ENCODE measurements around the gene RASSF5.

RASSF5 gene

GRCh38 chr1:206547104-206547503 lies 39.8 kb downstream of the RASSF5 start:
- no peak for DNase-seq (ENCODE audit: low read depth in 2 of 2)

GRCh38 chr1:206550446-206550845 lies 43.1 kb downstream of the RASSF5 start:
- no peak for DNase-seq (ENCODE audit: low read depth in 2 of 2)

- no peak for DNase-seq (ENCODE audit: low read depth in 2 of 2)
Observed at GRCh38 chr1:206551296-206551985, 44.1 kb downstream of the RASSF5 start.

- peak in 1 of 2 donors; percentile 55 for DNase-seq (ENCODE audit: low read depth in 2 of 2)
Observed at GRCh38 chr1:206551986-206552326, 44.6 kb downstream of the RASSF5 start.

- DNase-seq (ENCODE audit: low read depth in 2 of 2) = no peak
Observed at GRCh38 chr1:206554211-206554610, 46.9 kb downstream of the RASSF5 start.

- DNase-seq (ENCODE audit: low read depth in 2 of 2) = no peak
Observed at GRCh38 chr1:206554701-206555472, 47.6 kb downstream of the RASSF5 start.

GRCh38 chr1:206555473-206555935 lies 48.2 kb downstream of the RASSF5 start:
- no peak for DNase-seq (ENCODE audit: low read depth in 2 of 2)

- no peak for DNase-seq (ENCODE audit: low read depth in 2 of 2)
Observed at GRCh38 chr1:206556047-206556749, 48.9 kb downstream of the RASSF5 start.

GRCh38 chr1:206556750-206557635 lies 49.7 kb downstream of the RASSF5 start:
- peak; percentile 82 to 88 for DNase-seq (ENCODE audit: low read depth in 2 of 2)

GRCh38 chr1:206557636-206558473 lies 50.5 kb downstream of the RASSF5 start:
- no peak for DNase-seq (ENCODE audit: low read depth in 2 of 2)

- no peak for DNase-seq (ENCODE audit: low read depth in 2 of 2)
Observed at GRCh38 chr1:206558794-206559671, 51.7 kb downstream of the RASSF5 start.

- DNase-seq (ENCODE audit: low read depth in 2 of 2) = no peak
Observed at GRCh38 chr1:206559672-206559995, 52.3 kb downstream of the RASSF5 start.

- DNase-seq (ENCODE audit: low read depth in 2 of 2) = no peak
Observed at GRCh38 chr1:206560007-206560716, 52.8 kb downstream of the RASSF5 start.

- DNase-seq (ENCODE audit: low read depth in 2 of 2) = no peak
Observed at GRCh38 chr1:206563367-206564207, 56.3 kb downstream of the RASSF5 start.

GRCh38 chr1:206565995-206566394 lies 58.7 kb downstream of the RASSF5 start:
- DNase-seq (ENCODE audit: low read depth in 2 of 2) = no peak

GRCh38 chr1:206566999-206567398 lies 59.7 kb downstream of the RASSF5 start:
- no peak for DNase-seq (ENCODE audit: low read depth in 2 of 2)

GRCh38 chr1:206568256-206568655 lies 60.9 kb downstream of the RASSF5 start:
- DNase-seq (ENCODE audit: low read depth in 2 of 2) = no peak

GRCh38 chr1:206568779-206569352 lies 61.5 kb downstream of the RASSF5 start:
- no peak for DNase-seq (ENCODE audit: low read depth in 2 of 2)
